IPS-18c (cell line): ENCODE results near the gene GOLT1A.

ENCODE experiments used
- H3K4me3 ChIP-seq: 2 replicates; pipeline ENCODE4 v1.7.0; 2013; ENCODE audit warnings: low read depth, mild to moderate bottlenecking, low read length, moderate library complexity; ENCODE audit not compliant: insufficient read depth
- H3K9me3 ChIP-seq: one replicate; pipeline ENCODE4 v1.6.1; 2013; ENCODE audit warnings: mild to moderate bottlenecking, low read length, moderate library complexity; ENCODE audit not compliant: control insufficient read depth, insufficient read depth

The GOLT1A gene

GRCh38 chr1:204227351-204227750 is 13.6 kb upstream of the GOLT1A start:
- Histone ChIP-seq H3K4me3 (no peak overlapping the region), H3K9me3 (no peaks in the 10 kb centered on the region)

GRCh38 chr1:204225841-204226735 is 12.3 kb upstream of the GOLT1A start:
- Histone ChIP-seq H3K9me3 (no peaks in the 10 kb centered on the region), H3K4me3 (no peak overlapping the region)

- Histone ChIP-seq H3K4me3 (no peak overlapping the region), H3K9me3 (no peaks in the 10 kb centered on the region)
These were observed 10.9 kb upstream of the GOLT1A start for GRCh38 chr1:204224655-204225054.

GRCh38 chr1:204223129-204223860 is 9.5 kb upstream of the GOLT1A start:
- H3K4me3 ChIP-seq = no peak overlapping the region
- no peaks in the 10 kb centered on the region for H3K9me3 ChIP-seq

GRCh38 chr1:204222764-204223055 is 8.9 kb upstream of the GOLT1A start:
- H3K9me3 ChIP-seq = no peaks in the 10 kb centered on the region
- no peak overlapping the region for H3K4me3 ChIP-seq

GRCh38 chr1:204222006-204222763 is 8.4 kb upstream of the GOLT1A start:
- H3K4me3 ChIP-seq = no peak overlapping the region
- no peaks in the 10 kb centered on the region for H3K9me3 ChIP-seq

GRCh38 chr1:204221271-204221670 is 7.5 kb upstream of the GOLT1A start:
- no peak overlapping the region for H3K4me3 ChIP-seq
- no peaks in the 10 kb centered on the region for H3K9me3 ChIP-seq

- H3K9me3 ChIP-seq = no peaks in the 10 kb centered on the region
- no peak overlapping the region for H3K4me3 ChIP-seq
These were observed 6.3 kb upstream of the GOLT1A start for GRCh38 chr1:204219971-204220616.

- Histone ChIP-seq H3K9me3 (no peaks in the 10 kb centered on the region), H3K4me3 (no peak overlapping the region)
These were observed 4.8 kb upstream of the GOLT1A start for GRCh38 chr1:204218552-204218951.

- Histone ChIP-seq H3K4me3 (no peak overlapping the region), H3K9me3 (no peaks in the 10 kb centered on the region)
These were observed 3.8 kb upstream of the GOLT1A start for GRCh38 chr1:204217648-204218000.

GRCh38 chr1:204216880-204217647 is 3.3 kb upstream of the GOLT1A start:
- H3K9me3 ChIP-seq = no peaks in the 10 kb centered on the region
- H3K4me3 ChIP-seq = no peak overlapping the region

- H3K4me3 ChIP-seq = no peak overlapping the region
- no peaks in the 10 kb centered on the region for H3K9me3 ChIP-seq
These were observed 2.4 kb upstream of the GOLT1A start for GRCh38 chr1:204216236-204216635.

- Histone ChIP-seq H3K9me3 (no peaks in the 10 kb centered on the region), H3K4me3 (no peak overlapping the region)
These were observed 1.1 kb downstream of the GOLT1A start for GRCh38 chr1:204212715-204213114.

- no peak overlapping the region for H3K4me3 ChIP-seq
- no peaks in the 10 kb centered on the region for H3K9me3 ChIP-seq
These were observed 2.7 kb downstream of the GOLT1A start for GRCh38 chr1:204211046-204211445.

- no peak overlapping the region for H3K4me3 ChIP-seq
- no peaks in the 10 kb centered on the region for H3K9me3 ChIP-seq
These were observed 6.6 kb downstream of the GOLT1A start for GRCh38 chr1:204207136-204207616.

- Histone ChIP-seq H3K9me3 (no peaks in the 10 kb centered on the region), H3K4me3 (no peak overlapping the region)
These were observed 7.7 kb downstream of the GOLT1A start for GRCh38 chr1:204206121-204206520.

GRCh38 chr1:204205486-204205885 is 8.3 kb downstream of the GOLT1A start:
- Histone ChIP-seq H3K4me3 (no peak overlapping the region), H3K9me3 (no peaks in the 10 kb centered on the region)
